ENCODE results near the gene SNX25.
"Not testable (repeated sequence)": the region's sequence is repeated elsewhere in the genome, so short reads cannot be mapped to it uniquely, and the experiment has no call there.

Gene SNX25

GRCh38 chr4:185352202-185352601, 142.8 kb downstream of the SNX25 start:
- no peak for DNase-seq

GRCh38 chr4:185352741-185353140, 143.3 kb downstream of the SNX25 start:
- no peak for DNase-seq

GRCh38 chr4:185357211-185357610, 147.8 kb downstream of the SNX25 start:
- no peak for DNase-seq

- no peak for DNase-seq
Observed at GRCh38 chr4:185357733-185358440, 148.5 kb downstream of the SNX25 start.

GRCh38 chr4:185358514-185358913, 149.1 kb downstream of the SNX25 start:
- no peak for DNase-seq

GRCh38 chr4:185358959-185359358, 149.6 kb downstream of the SNX25 start:
- DNase-seq = no peak

GRCh38 chr4:185359767-185360446, 150.5 kb downstream of the SNX25 start:
- DNase-seq = no peak

GRCh38 chr4:185361872-185362271, 152.5 kb downstream of the SNX25 start:
- DNase-seq = no peak

GRCh38 chr4:185362570-185362969, 153.2 kb downstream of the SNX25 start:
- not testable (repeated sequence) for DNase-seq

- no peak for DNase-seq
Observed at GRCh38 chr4:185363251-185363650, 153.9 kb downstream of the SNX25 start.

GRCh38 chr4:185364886-185365285, 155.5 kb downstream of the SNX25 start:
- DNase-seq = no peak

GRCh38 chr4:185369731-185370130, 160.3 kb downstream of the SNX25 start:
- no peak for DNase-seq

- DNase-seq = no peak
Observed at GRCh38 chr4:185370268-185370949, 161.0 kb downstream of the SNX25 start.

GRCh38 chr4:185371702-185372101, 162.3 kb downstream of the SNX25 start:
- no peak for DNase-seq

GRCh38 chr4:185374027-185374426, 164.6 kb downstream of the SNX25 start:
- DNase-seq = no peak

- no peak for DNase-seq
Observed at GRCh38 chr4:185374573-185374972, 165.2 kb downstream of the SNX25 start.

- DNase-seq = no peak
Observed at GRCh38 chr4:185378264-185378663, 168.9 kb downstream of the SNX25 start.

- no peak for DNase-seq
Observed at GRCh38 chr4:185379326-185380295, 170.2 kb downstream of the SNX25 start.

- DNase-seq = no peak
Observed at GRCh38 chr4:185380320-185380719, 170.9 kb downstream of the SNX25 start.

- DNase-seq = no peak
Observed at GRCh38 chr4:185381288-185382196, 172.1 kb downstream of the SNX25 start.

- no peak for DNase-seq
Observed at GRCh38 chr4:185382754-185383153, 173.4 kb downstream of the SNX25 start.

GRCh38 chr4:185383451-185383850, 174.1 kb downstream of the SNX25 start:
- DNase-seq = no peak

Measured in activated naive CD4-positive, alpha-beta T cell treated with anti-CD3 and anti-CD28 coated beads, Interleukin-2, amount 50 U/mL, for 16 hours (primary cell).